Peyer's patch (tissue), 4 donors: Measurements from ENCODE around the gene EFCAB8.

Experiments
- POLR2A ChIP-seq, 2 donors: fragments of 450-650 bp; IDR thresholded peaks; one replicate each; pipeline ENCODE4 v1.5.1; 2017; ENCODE audit warnings: antibody characterized with exemption in 2 of 2, mild to moderate bottlenecking in 2 of 2, moderate library complexity in 2 of 2
- TF ChIP-seq, protein P1 (sequence below), 6 experiments: fragments of 450-650 bp in 4 of 6; fragments of 200-600 bp in 2 of 6; sonication (generic) in 1 of 6; IDR thresholded peaks; one replicate each; pipeline ENCODE4 v1.5.1; 2017 to 2019; ENCODE audit warnings: antibody characterized with exemption in 6 of 6, mild to moderate bottlenecking in 3 of 6, moderate library complexity in 1 of 6

DNA sequence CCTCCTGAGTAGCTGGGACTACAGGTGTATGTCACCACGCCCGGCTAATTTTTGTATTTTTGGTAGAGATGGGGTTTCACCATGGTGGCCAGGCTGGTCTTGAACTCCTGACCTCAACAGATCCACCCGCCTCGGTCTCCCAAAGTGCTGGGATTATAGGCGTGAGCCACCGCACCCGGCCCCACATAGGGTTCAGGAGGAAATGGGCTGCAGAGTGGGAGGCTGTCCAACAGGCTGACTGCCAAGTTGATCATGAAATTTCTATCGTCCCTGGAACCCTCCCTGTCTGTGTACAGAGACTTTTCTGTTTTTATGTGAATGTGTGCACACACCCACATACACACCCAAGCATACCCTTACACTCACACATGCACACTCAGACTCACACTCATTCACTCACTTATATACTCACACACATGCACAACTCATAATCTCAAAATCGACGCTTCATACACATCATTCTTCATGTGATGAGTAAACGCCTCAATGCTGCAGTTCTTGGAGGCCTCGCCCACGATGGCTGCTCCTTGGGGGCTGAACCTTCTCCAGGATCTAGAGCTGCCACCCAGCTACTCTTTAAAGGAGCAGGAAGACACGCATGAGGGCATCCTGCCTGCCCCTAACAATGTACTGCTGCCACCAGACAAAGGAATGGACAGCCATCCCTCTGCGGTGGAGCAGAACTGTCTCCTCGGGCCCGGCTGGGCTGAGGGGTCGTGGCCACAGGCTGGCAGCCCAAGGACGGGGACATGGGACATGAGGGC, 109.9 kb downstream of the EFCAB8 start:
- TF ChIP-seq, protein P1, sequence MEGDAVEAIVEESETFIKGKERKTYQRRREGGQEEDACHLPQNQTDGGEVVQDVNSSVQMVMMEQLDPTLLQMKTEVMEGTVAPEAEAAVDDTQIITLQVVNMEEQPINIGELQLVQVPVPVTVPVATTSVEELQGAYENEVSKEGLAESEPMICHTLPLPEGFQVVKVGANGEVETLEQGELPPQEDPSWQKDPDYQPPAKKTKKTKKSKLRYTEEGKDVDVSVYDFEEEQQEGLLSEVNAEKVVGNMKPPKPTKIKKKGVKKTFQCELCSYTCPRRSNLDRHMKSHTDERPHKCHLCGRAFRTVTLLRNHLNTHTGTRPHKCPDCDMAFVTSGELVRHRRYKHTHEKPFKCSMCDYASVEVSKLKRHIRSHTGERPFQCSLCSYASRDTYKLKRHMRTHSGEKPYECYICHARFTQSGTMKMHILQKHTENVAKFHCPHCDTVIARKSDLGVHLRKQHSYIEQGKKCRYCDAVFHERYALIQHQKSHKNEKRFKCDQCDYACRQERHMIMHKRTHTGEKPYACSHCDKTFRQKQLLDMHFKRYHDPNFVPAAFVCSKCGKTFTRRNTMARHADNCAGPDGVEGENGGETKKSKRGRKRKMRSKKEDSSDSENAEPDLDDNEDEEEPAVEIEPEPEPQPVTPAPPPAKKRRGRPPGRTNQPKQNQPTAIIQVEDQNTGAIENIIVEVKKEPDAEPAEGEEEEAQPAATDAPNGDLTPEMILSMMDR (IDR thresholded peaks at IDR 0.05) = no peak
- no peak for TF ChIP-seq POLR2A (IDR thresholded peaks at IDR 0.05)
